Measurements from ENCODE around the gene CIB1.

DNA sequence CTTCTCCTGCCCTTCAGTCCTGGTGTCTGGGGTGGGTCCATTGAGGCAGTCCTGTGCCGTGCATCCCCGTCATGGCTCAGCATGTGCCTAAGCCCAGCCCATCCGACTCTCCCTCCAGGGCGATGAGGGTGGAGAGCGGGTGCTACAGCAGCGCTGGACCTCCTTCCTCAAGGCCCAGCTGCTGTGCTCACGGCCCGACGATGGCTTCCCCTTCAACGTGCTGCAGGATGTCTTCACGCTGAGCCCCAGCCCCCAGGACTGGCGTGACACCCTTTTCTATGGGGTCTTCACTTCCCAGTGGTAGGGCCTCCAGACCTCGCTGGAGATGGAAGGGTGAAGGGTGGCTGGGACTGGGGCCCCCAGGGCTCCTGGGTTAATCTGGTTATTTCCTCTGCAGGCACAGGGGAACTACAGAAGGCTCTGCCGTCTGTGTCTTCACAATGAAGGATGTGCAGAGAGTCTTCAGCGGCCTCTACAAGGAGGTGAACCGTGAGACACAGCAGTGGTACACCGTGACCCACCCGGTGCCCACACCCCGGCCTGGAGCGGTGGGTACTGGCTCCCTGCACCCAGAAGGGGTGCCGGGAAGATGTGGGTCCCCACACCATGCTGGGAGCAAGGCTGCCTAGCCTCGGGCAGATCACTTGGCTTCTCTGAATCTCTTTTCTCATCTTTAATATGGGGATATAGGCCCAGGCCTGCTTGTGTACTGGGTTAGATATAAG lies 10.1 kb downstream of the CIB1 start:
- TF ChIP-seq, protein P1, sequence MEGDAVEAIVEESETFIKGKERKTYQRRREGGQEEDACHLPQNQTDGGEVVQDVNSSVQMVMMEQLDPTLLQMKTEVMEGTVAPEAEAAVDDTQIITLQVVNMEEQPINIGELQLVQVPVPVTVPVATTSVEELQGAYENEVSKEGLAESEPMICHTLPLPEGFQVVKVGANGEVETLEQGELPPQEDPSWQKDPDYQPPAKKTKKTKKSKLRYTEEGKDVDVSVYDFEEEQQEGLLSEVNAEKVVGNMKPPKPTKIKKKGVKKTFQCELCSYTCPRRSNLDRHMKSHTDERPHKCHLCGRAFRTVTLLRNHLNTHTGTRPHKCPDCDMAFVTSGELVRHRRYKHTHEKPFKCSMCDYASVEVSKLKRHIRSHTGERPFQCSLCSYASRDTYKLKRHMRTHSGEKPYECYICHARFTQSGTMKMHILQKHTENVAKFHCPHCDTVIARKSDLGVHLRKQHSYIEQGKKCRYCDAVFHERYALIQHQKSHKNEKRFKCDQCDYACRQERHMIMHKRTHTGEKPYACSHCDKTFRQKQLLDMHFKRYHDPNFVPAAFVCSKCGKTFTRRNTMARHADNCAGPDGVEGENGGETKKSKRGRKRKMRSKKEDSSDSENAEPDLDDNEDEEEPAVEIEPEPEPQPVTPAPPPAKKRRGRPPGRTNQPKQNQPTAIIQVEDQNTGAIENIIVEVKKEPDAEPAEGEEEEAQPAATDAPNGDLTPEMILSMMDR (IDR thresholded peaks at IDR 0.05), result no peak
- no peak for TF ChIP-seq POLR2A (IDR thresholded peaks at IDR 0.05)
